GM19324 (cell line): ENCODE measurements around the gene INPP4B.

ENCODE experiments used
- ATAC-seq: cut with Tn5 transposase; IDR thresholded peaks from one replicate; pipeline ENCODE4 v1.9.1; 2021; ENCODE audit warnings: mild to moderate bottlenecking, moderate library complexity; ENCODE audit not compliant: unreplicated experiment, low FRiP score

Gene INPP4B

GRCh38 chr4:142201041-142201440 lies 645.1 kb downstream of the INPP4B start:
- no peak for ATAC-seq

GRCh38 chr4:142194905-142195304 lies 651.2 kb downstream of the INPP4B start:
- no peak for ATAC-seq

- ATAC-seq = no peak
These were observed 654.2 kb downstream of the INPP4B start for GRCh38 chr4:142191901-142192300.

GRCh38 chr4:142181021-142181420 lies 665.1 kb downstream of the INPP4B start:
- no peak for ATAC-seq

- no peak for ATAC-seq
These were observed 676.9 kb downstream of the INPP4B start for GRCh38 chr4:142169216-142169615.

- no peak for ATAC-seq
These were observed 677.9 kb downstream of the INPP4B start for GRCh38 chr4:142168181-142168580.

- ATAC-seq = no peak
These were observed 681.2 kb downstream of the INPP4B start for GRCh38 chr4:142164767-142165500.

- no peak for ATAC-seq
These were observed 685.0 kb downstream of the INPP4B start for GRCh38 chr4:142161086-142161485.

- ATAC-seq = no peak
These were observed 685.6 kb downstream of the INPP4B start for GRCh38 chr4:142160509-142160908.

- no peak for ATAC-seq
These were observed 687.1 kb downstream of the INPP4B start for GRCh38 chr4:142158980-142159379.

GRCh38 chr4:142156256-142156655 lies 689.8 kb downstream of the INPP4B start:
- ATAC-seq = no peak

GRCh38 chr4:142155347-142155746 lies 690.8 kb downstream of the INPP4B start:
- no peak for ATAC-seq

GRCh38 chr4:142150483-142150882 lies 695.6 kb downstream of the INPP4B start:
- ATAC-seq = no peak

GRCh38 chr4:142144813-142145212 lies 701.3 kb downstream of the INPP4B start:
- ATAC-seq = no peak

- ATAC-seq = no peak
These were observed 703.6 kb downstream of the INPP4B start for GRCh38 chr4:142142366-142143054.

- no peak for ATAC-seq
These were observed 704.9 kb downstream of the INPP4B start for GRCh38 chr4:142141224-142141623.

- ATAC-seq = no peak
These were observed 715.4 kb downstream of the INPP4B start for GRCh38 chr4:142130666-142131065.

- no peak for ATAC-seq
These were observed 716.2 kb downstream of the INPP4B start for GRCh38 chr4:142129931-142130330.

GRCh38 chr4:142129473-142129872 lies 716.6 kb downstream of the INPP4B start:
- ATAC-seq = no peak

- no peak for ATAC-seq
These were observed 717.6 kb downstream of the INPP4B start for GRCh38 chr4:142128529-142128928.

- ATAC-seq = peak; percentile 48
These were observed 719.1 kb downstream of the INPP4B start for GRCh38 chr4:142126890-142127497.

- ATAC-seq = no peak
These were observed 721.2 kb downstream of the INPP4B start for GRCh38 chr4:142124874-142125273.
